OCI-LY3 (cell line): ENCODE measurements around the gene KIAA0040.

ENCODE experiments used
- EZH2phosphoT487 ChIP-seq: fragments of 200-600 bp; shearing (Covaris generic); IDR thresholded peaks from 2 replicates; pipeline ENCODE4 v1.6.1; 2018; ENCODE audit warnings: antibody characterized with exemption, mixed run types, low read depth
- TF ChIP-seq, protein P1 (sequence below): fragments of 200-600, 300-600 bp; sonication (generic); IDR thresholded peaks from 2 replicates; pipeline ENCODE4 v1.5.1; 2014; ENCODE audit warnings: antibody characterized with exemption, low read length, low read depth

DNA sequence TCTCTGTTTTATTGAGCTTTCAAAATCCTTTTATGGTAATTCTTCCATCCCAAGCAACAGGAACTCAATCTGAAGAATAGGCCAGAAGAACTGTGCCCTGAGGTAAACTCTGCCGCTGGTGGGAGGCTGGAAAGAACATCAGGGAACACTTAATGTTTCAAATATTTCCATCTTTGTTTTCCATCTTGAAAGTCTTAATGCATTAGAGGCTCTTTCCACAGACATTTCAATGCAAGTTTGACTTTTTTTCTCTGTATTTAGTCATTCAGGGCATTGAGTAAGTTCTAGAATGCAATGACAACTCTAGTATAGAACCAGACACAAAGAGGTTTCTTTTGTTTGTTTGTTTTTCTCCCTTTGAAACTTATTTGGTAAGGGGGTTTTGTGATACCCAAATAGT lies 61.5 kb downstream of the KIAA0040 start:
- TF ChIP-seq, protein P1, sequence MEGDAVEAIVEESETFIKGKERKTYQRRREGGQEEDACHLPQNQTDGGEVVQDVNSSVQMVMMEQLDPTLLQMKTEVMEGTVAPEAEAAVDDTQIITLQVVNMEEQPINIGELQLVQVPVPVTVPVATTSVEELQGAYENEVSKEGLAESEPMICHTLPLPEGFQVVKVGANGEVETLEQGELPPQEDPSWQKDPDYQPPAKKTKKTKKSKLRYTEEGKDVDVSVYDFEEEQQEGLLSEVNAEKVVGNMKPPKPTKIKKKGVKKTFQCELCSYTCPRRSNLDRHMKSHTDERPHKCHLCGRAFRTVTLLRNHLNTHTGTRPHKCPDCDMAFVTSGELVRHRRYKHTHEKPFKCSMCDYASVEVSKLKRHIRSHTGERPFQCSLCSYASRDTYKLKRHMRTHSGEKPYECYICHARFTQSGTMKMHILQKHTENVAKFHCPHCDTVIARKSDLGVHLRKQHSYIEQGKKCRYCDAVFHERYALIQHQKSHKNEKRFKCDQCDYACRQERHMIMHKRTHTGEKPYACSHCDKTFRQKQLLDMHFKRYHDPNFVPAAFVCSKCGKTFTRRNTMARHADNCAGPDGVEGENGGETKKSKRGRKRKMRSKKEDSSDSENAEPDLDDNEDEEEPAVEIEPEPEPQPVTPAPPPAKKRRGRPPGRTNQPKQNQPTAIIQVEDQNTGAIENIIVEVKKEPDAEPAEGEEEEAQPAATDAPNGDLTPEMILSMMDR = no peak
- no peak for TF ChIP-seq EZH2phosphoT487
